ENCODE results near the gene PRRT1B.

DNA sequence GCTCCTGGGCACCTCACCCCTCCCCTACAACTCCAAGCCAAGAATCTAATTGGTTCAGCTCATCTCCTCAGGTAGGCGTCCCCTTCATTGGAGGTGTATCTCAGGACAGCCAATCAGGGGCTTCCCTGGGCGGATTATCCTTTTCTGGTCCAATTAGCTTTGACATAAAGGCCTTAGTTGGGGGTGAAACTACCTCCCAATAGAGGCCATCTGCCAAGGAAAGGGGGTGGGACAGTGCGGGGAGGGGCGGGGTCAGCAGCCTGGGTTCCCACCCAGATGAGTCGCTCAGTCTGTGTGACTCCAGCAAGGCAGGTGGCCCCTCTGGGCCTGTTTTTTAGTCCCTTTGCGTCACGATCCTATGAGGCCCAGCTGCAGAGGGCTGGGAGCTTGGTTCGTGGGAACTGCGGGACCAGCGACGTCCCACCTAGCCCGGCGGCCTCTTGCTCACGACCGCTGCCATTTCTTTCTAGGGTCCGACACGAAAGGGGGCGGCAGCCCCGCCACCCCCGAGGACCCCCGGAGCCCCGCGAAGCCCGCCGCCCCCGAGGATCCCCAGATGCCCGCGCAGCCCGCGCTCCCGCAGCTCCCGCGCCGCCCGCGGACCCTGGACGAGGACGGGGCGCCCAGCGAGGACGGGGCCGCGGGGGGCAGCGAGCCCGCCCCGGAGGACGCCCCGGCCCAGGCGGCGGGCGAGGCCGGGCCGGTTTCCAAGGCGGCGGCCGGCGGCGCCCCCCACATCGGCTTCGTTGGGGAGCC is 8.9 kb downstream of the PRRT1B start:
- TF ChIP-seq, protein P1, sequence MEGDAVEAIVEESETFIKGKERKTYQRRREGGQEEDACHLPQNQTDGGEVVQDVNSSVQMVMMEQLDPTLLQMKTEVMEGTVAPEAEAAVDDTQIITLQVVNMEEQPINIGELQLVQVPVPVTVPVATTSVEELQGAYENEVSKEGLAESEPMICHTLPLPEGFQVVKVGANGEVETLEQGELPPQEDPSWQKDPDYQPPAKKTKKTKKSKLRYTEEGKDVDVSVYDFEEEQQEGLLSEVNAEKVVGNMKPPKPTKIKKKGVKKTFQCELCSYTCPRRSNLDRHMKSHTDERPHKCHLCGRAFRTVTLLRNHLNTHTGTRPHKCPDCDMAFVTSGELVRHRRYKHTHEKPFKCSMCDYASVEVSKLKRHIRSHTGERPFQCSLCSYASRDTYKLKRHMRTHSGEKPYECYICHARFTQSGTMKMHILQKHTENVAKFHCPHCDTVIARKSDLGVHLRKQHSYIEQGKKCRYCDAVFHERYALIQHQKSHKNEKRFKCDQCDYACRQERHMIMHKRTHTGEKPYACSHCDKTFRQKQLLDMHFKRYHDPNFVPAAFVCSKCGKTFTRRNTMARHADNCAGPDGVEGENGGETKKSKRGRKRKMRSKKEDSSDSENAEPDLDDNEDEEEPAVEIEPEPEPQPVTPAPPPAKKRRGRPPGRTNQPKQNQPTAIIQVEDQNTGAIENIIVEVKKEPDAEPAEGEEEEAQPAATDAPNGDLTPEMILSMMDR (IDR thresholded peaks at IDR 0.05; ENCODE audit: low read length): no peak
- TF ChIP-seq EZH2 (IDR thresholded peaks at IDR 0.05; ENCODE audit: borderline replicate concordance, low read length): no peak

All from OCI-LY1 (cell line).